H9 (cell line): ENCODE results near the gene MEIS3. TPM values are rescaled to one million over a fixed set of nuclear protein-coding genes. Genes with fewer than 3 reads are reported as not detected.

Experiments
- DNase-seq: peaks from one replicate; pipeline ENCODE4 v3.0.0-alpha.2; 2017
- H2AFZ ChIP-seq: one replicate; pipeline ENCODE4 v1.6.1; 2013; ENCODE audit warnings: mild to moderate bottlenecking, low read length, control low read depth, moderate library complexity
- H2AK5ac ChIP-seq: 2 replicates; pipeline ENCODE4 v1.6.1; 2013; ENCODE audit warnings: low read length, control low read depth, mixed read lengths; ENCODE audit not compliant: insufficient read length
- H2BK120ac ChIP-seq: one replicate; pipeline ENCODE4 v1.6.1; 2013; ENCODE audit warnings: low read depth, mild to moderate bottlenecking, low read length, control low read depth, inconsistent platforms; ENCODE audit not compliant: poor library complexity, severe bottlenecking
- H2BK12ac ChIP-seq: 2 replicates; pipeline ENCODE4 v1.6.1; 2013; ENCODE audit warnings: low read length, control low read depth, mixed read lengths, low read depth; ENCODE audit not compliant: insufficient read length
- H2BK15ac ChIP-seq: 2 replicates; pipeline ENCODE4 v1.6.1; 2013; ENCODE audit warnings: low read depth, low read length, control low read depth
- H2BK20ac ChIP-seq: one replicate; pipeline ENCODE4 v1.6.1; 2013; ENCODE audit warnings: low read depth, mild to moderate bottlenecking, low read length, control low read depth, inconsistent platforms; ENCODE audit not compliant: poor library complexity, severe bottlenecking
- H2BK5ac ChIP-seq: 2 replicates; pipeline ENCODE4 v1.6.1; 2013; ENCODE audit warnings: low read length, control low read depth, mixed read lengths; ENCODE audit not compliant: insufficient read length
- H3K14ac ChIP-seq: 2 replicates; pipeline ENCODE4 v1.6.1; 2013; ENCODE audit warnings: low read length, control low read depth; ENCODE audit not compliant: insufficient read depth
- H3K18ac ChIP-seq: 2 replicates; pipeline ENCODE4 v1.6.1; 2013; ENCODE audit warnings: low read depth, mild to moderate bottlenecking, mixed read lengths, low read length, control low read depth; ENCODE audit not compliant: insufficient read length
- H3K23ac ChIP-seq: 2 replicates; pipeline ENCODE4 v1.6.1; 2013; ENCODE audit warnings: low read length, control low read depth, mixed read lengths, low read depth; ENCODE audit not compliant: insufficient read length
- H3K23me2 ChIP-seq: 2 replicates; pipeline ENCODE4 v1.6.1; 2013; ENCODE audit warnings: low read depth, mild to moderate bottlenecking, mixed read lengths, low read length, control low read depth; ENCODE audit not compliant: insufficient read length, poor library complexity, severe bottlenecking
- H3K27ac ChIP-seq: 2 replicates; pipeline ENCODE4 v1.5.1; 2013; ENCODE audit warnings: low read length, control low read depth, mixed read lengths, low read depth; ENCODE audit not compliant: insufficient read length
- H3K27me3 ChIP-seq: 2 replicates; pipeline ENCODE4 v1.6.1; 2013; ENCODE audit warnings: low read length, control low read depth, inconsistent platforms; ENCODE audit not compliant: insufficient read depth
- H3K4ac ChIP-seq: 2 replicates; pipeline ENCODE4 v1.6.1; 2013; ENCODE audit warnings: low read depth, mild to moderate bottlenecking, control low read depth, inconsistent platforms, low read length, moderate library complexity
- H3K4me1 ChIP-seq: 2 replicates; pipeline ENCODE4 v1.6.1; 2013; ENCODE audit warnings: low read length, control low read depth, inconsistent platforms; ENCODE audit not compliant: insufficient read depth
- H3K4me2 ChIP-seq: 2 replicates; pipeline ENCODE4 v1.6.1; 2013; ENCODE audit warnings: low read length, control low read depth, mixed read lengths; ENCODE audit not compliant: insufficient read length, insufficient read depth
- H3K56ac ChIP-seq: 2 replicates; pipeline ENCODE4 v1.6.1; 2013; ENCODE audit warnings: low read depth, mild to moderate bottlenecking, mixed read lengths, low read length, control low read depth; ENCODE audit not compliant: insufficient read length
- H3K79me1 ChIP-seq: 2 replicates; pipeline ENCODE4 v1.6.1; 2013; ENCODE audit warnings: low read depth, mild to moderate bottlenecking, moderate library complexity, low read length, control low read depth, inconsistent platforms; ENCODE audit not compliant: insufficient read depth, poor library complexity, severe bottlenecking
- H3K79me2 ChIP-seq: 2 replicates; pipeline ENCODE4 v1.6.1; 2013; ENCODE audit warnings: low read length, control low read depth, inconsistent platforms; ENCODE audit not compliant: insufficient read depth
- H3K9ac ChIP-seq: 2 replicates; pipeline ENCODE4 v1.6.1; 2013; ENCODE audit warnings: low read length, control low read depth, mixed read lengths; ENCODE audit not compliant: insufficient read length; ENCODE audit errors: extremely low read depth
- H3K9me3 ChIP-seq: one replicate; pipeline ENCODE4 v1.6.1; 2013; ENCODE audit warnings: low read depth, low read length, inconsistent platforms; ENCODE audit not compliant: control insufficient read depth
- H3T11ph ChIP-seq: one replicate; pipeline ENCODE4 v1.6.1; 2013; ENCODE audit warnings: mild to moderate bottlenecking, low read length, control low read depth, inconsistent platforms
- H4K20me1 ChIP-seq: one replicate; pipeline ENCODE4 v1.6.1; 2013; ENCODE audit not compliant: control insufficient read depth, insufficient read length, insufficient read depth
- H4K5ac ChIP-seq: 2 replicates; pipeline ENCODE4 v1.6.1; 2013; ENCODE audit warnings: low read depth, mild to moderate bottlenecking, mixed read lengths, low read length, control low read depth; ENCODE audit not compliant: insufficient read length
- H4K8ac ChIP-seq: replicated peaks from 2 replicates; pipeline ENCODE4 v1.6.1; 2013; ENCODE audit warnings: low read length, control low read depth, mixed read lengths, low read depth; ENCODE audit not compliant: insufficient read length
- H4K91ac ChIP-seq: 2 replicates; pipeline ENCODE4 v1.6.1; 2013; ENCODE audit warnings: low read depth, mild to moderate bottlenecking, moderate library complexity, mixed read lengths, low read length, control low read depth; ENCODE audit not compliant: insufficient read length
- H3K27ac Mint-ChIP-seq, 3 experiments: 2 replicates in 2 of 3; 3 replicates in 1 of 3; pipeline ENCODE4 v1.8.0; 2020 to 2021; ENCODE audit warnings: mixed read lengths in 3 of 3, mild to moderate bottlenecking in 1 of 3, moderate library complexity in 1 of 3
- H3K27me3 Mint-ChIP-seq: 2 replicates; pipeline ENCODE4 v1.8.0; 2021; ENCODE audit warnings: low read depth, mild to moderate bottlenecking, moderate library complexity, mixed read lengths
- H3K36me3 Mint-ChIP-seq, 3 experiments: 2 replicates in 2 of 3; 3 replicates in 1 of 3; pipeline ENCODE4 v1.8.0; 2020 to 2021; ENCODE audit warnings: low read depth in 3 of 3, mixed read lengths in 3 of 3; ENCODE audit not compliant: insufficient read depth in 1 of 3
- H3K4me1 Mint-ChIP-seq, 2 experiments: 2 replicates each; pipeline ENCODE4 v1.8.0; 2020; ENCODE audit warnings: mixed read lengths in 2 of 2
- H3K4me3 Mint-ChIP-seq, 2 experiments: 2 replicates in 1 of 2; 3 replicates in 1 of 2; pipeline ENCODE4 v1.8.0; 2020 to 2021; ENCODE audit warnings: mild to moderate bottlenecking in 2 of 2, mixed read lengths in 2 of 2, moderate library complexity in 1 of 2
- H3K9me3 Mint-ChIP-seq, 2 experiments: 2 replicates in 1 of 2; 3 replicates in 1 of 2; pipeline ENCODE4 v1.8.0; 2020; ENCODE audit warnings: mild to moderate bottlenecking in 2 of 2, mixed read lengths in 2 of 2, moderate library complexity in 1 of 2
- CTCF ChIP-seq: fragments of 200-600 bp; sonication (generic); conservative IDR thresholded peaks from 3 replicates; pipeline ENCODE4 v1.8.0; 2021; ENCODE audit warnings: antibody characterized with exemption, mild to moderate bottlenecking
- WGBS: extraction: QIAGEN DNeasy Blood & Tissue Kit; methylation state at CpG from one replicate; pipeline ENCODE4 v1.1.7; 2013; ENCODE audit warnings: missing lambda C conversion rate, low lambda C conversion rate, mixed read lengths; ENCODE audit not compliant: insufficient read length; ENCODE audit errors: extremely low coverage; 5-methylcytosine and 5-hydroxymethylcytosine counted together
- total RNA-seq: library from RNA; stranded (reverse); gene quantifications from 2 replicates; pipeline ENCODE4 v1.2.1, GENCODE V29; 2021

Gene MEIS3
- total RNA-seq, 1 experiment from 2014 or later = 44.0 TPM

DNA sequence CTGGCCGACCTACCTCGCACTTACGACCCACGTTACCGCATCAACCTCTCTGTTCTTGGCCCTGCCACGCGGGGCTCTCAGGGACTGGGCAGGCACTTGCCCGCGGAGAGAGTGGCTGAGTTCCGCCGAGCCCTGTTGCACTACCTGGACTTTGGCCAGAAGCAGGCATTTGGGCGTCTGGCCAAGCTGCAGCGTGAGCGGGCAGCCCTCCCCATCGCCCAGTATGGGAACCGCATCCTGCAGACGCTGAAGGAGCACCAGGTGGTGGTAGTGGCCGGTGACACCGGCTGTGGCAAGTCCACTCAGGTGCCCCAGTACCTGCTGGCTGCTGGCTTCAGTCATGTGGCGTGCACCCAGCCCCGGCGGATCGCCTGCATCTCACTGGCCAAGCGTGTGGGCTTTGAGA, 66.0 kb downstream of the MEIS3 start:
- peaks cover 6% of the 10 kb centered on the region for H3K27me3 Mint-ChIP-seq
- Histone ChIP-seq H2BK12ac (no peak overlapping the region), H3K14ac (no peak overlapping the region; the same call in 1 of the 2 replicates), H3T11ph (no peak overlapping the region), H2BK5ac (no peak overlapping the region), H3K4ac (no peak overlapping the region), H3K23me2 (peaks cover 6% of the 10 kb centered on the region), H3K27ac (no peak overlapping the region), H3K4me1 (peaks cover 4% of the 10 kb centered on the region; the same call in 1 of the 2 replicates), H3K79me1 (peaks cover 14% of the 10 kb centered on the region), H4K5ac (no peak overlapping the region), H2AK5ac (no peak overlapping the region), H2BK15ac (no peak overlapping the region), H3K56ac (no peak overlapping the region), H2BK20ac (no peak overlapping the region), H4K8ac (no peak overlapping the region), H3K9ac (no peak overlapping the region), H4K20me1 (no peaks in the 10 kb centered on the region), H3K9me3 (no peaks in the 10 kb centered on the region), H3K18ac (no peak overlapping the region), H3K79me2 (peaks cover 9% of the 10 kb centered on the region; the same call in 1 of the 2 replicates), H4K91ac (no peak overlapping the region), H2BK120ac (no peak overlapping the region), H3K27me3 (no peaks in the 10 kb centered on the region), H2AFZ (no peak overlapping the region), H3K4me2 (no peak overlapping the region), H3K23ac (no peak overlapping the region)
- H3K4me3 Mint-ChIP-seq = no peak overlapping the region
- peaks cover 61 to 85% (median 80%) of the 10 kb centered on the region in 3 experiments for H3K36me3 Mint-ChIP-seq
- H3K9me3 Mint-ChIP-seq = peaks cover 0 to 3% of the 10 kb centered on the region in 2 experiments; a peak in 3 of 5 replicates
- no peak for DNase-seq
- peaks cover 26 to 31% of the 10 kb centered on the region in 2 experiments for H3K4me1 Mint-ChIP-seq
- no peak for TF ChIP-seq CTCF
- no peak overlapping the region; a peak in 1 of 7 replicates for H3K27ac Mint-ChIP-seq
- no CpG with 5 or more reads among the region's 24 CpGs for WGBS

Other genes with a start within 250 kb of the MEIS3 start
- 23.2 and 24.8 TPM in 2 replicates for gene BBC3, start 188.3 kb downstream of the MEIS3 start, total RNA-seq
- 34.4 and 36.9 TPM in 2 replicates for gene CCDC9, start 163.0 kb downstream of the MEIS3 start, total RNA-seq
- gene INAFM1, start 144.6 kb downstream of the MEIS3 start, total RNA-seq = 8.5 and 9.2 TPM in 2 replicates
- gene C5AR1, start 109.7 kb downstream of the MEIS3 start, total RNA-seq = 1.8 TPM in 2 replicates
- gene C5AR2, start 87.4 kb downstream of the MEIS3 start, total RNA-seq = not detected in 2 replicates
- 38.2 and 38.3 TPM in 2 replicates for gene DHX34, start 70.2 kb downstream of the MEIS3 start, total RNA-seq
- gene SLC8A2, start 52.4 kb upstream of the MEIS3 start, total RNA-seq = 10.7 and 11.3 TPM in 2 replicates
- gene KPTN, start 64.7 kb upstream of the MEIS3 start, total RNA-seq = 33.6 and 35.4 TPM in 2 replicates
- gene NAPA, start 95.5 kb upstream of the MEIS3 start, total RNA-seq = 62.3 and 62.8 TPM in 2 replicates
- not detected in 2 replicates for gene ZNF541, start 153.6 kb upstream of the MEIS3 start, total RNA-seq
- gene BICRA, start 189.6 kb upstream of the MEIS3 start, total RNA-seq = 26.8 and 29.3 TPM in 2 replicates